Fibroblast of lung (primary cell): ENCODE results near the gene HTRA3. TPM values are rescaled to one million over a fixed set of nuclear protein-coding genes. Genes with fewer than 3 reads are reported as not detected.

Experiments
- DNase-seq, 2 donors: peaks; one replicate each; pipeline versions ENCODE4 v3.0.0 to v3.0.0-alpha.2; 2010; ENCODE audit warnings: low read depth in 2 of 2
- H2AFZ ChIP-seq: 2 replicates; pipeline ENCODE4 v1.5.1; 2012; ENCODE audit warnings: low read length, control low read depth, inconsistent platforms
- H3K27ac ChIP-seq: 2 replicates; pipeline ENCODE4 v1.5.1; 2011; ENCODE audit warnings: low read length, control low read depth; ENCODE audit not compliant: insufficient read depth
- H3K27me3 ChIP-seq: 2 replicates; pipeline ENCODE4 v1.5.1; 2011; ENCODE audit warnings: mild to moderate bottlenecking, low read length; ENCODE audit not compliant: control insufficient read depth, insufficient read depth
- H3K36me3 ChIP-seq: 2 replicates; pipeline ENCODE4 v1.5.1; 2011; ENCODE audit warnings: low read length; ENCODE audit not compliant: control insufficient read depth, insufficient read depth
- H3K4me1 ChIP-seq: 2 replicates; pipeline ENCODE4 v1.5.1; 2011; ENCODE audit warnings: low read length; ENCODE audit not compliant: control insufficient read depth, insufficient read depth; ENCODE audit errors: extremely low read depth
- H3K4me2 ChIP-seq: 2 replicates; pipeline ENCODE4 v1.5.1; 2011; ENCODE audit warnings: low read length, control low read depth; ENCODE audit not compliant: insufficient read depth; ENCODE audit errors: extremely low read depth
- H3K4me3 ChIP-seq, 4 experiments: fragments of 200-600 bp in 1 of 4; sonication (generic) in 1 of 4; replicated peaks in 1 of 4; 2 replicates each; pipeline ENCODE4 v1.5.1; 2011 to 2016; ENCODE audit warnings: low read length in 4 of 4, low read depth in 3 of 4, mild to moderate bottlenecking in 3 of 4, control low read depth in 2 of 4, inconsistent platforms in 1 of 4, mixed read lengths in 1 of 4; ENCODE audit not compliant: insufficient read depth in 1 of 4; ENCODE audit errors: control extremely low read depth in 1 of 4
- H3K79me2 ChIP-seq: 2 replicates; pipeline ENCODE4 v1.5.1; 2012; ENCODE audit warnings: mild to moderate bottlenecking, low read length, inconsistent platforms; ENCODE audit not compliant: control insufficient read depth, insufficient read depth
- H3K9ac ChIP-seq: 2 replicates; pipeline ENCODE4 v1.5.1; 2011; ENCODE audit warnings: mild to moderate bottlenecking, low read length, control low read depth; ENCODE audit not compliant: insufficient read depth
- H3K9me3 ChIP-seq: 2 replicates; pipeline ENCODE4 v1.5.1; 2012; ENCODE audit warnings: low read depth, low read length; ENCODE audit not compliant: control insufficient read depth, insufficient read depth
- H4K20me1 ChIP-seq: 2 replicates; pipeline ENCODE4 v1.5.1; 2011; ENCODE audit warnings: low read length; ENCODE audit not compliant: control insufficient read depth, insufficient read depth; ENCODE audit errors: extremely low read depth
- EZH2 ChIP-seq: IDR thresholded peaks from 2 replicates; pipeline ENCODE4 v1.5.1; 2012; ENCODE audit warnings: low read length, control low read depth, mild to moderate bottlenecking; ENCODE audit errors: missing control alignments
- polyA plus RNA-seq, 2 donors: library from polyadenylated mRNA; depleted of rRNA in 1 of 2; stranded (reverse) in 1 of 2; unstranded in 1 of 2; fragments of >200 nt; gene quantifications; 2 replicates each; pipeline ENCODE4 v1.2.1, GENCODE V29; 2011 to 2012; ENCODE audit warnings: missing spikeins in 1 of 2
- total RNA-seq: library from RNA; depleted of rRNA; stranded (reverse); fragments of >200 nt; gene quantifications from 2 replicates; pipeline ENCODE4 v1.2.1, GENCODE V29; 2014
- TF ChIP-seq, protein P1 (sequence below), 2 donors: IDR thresholded peaks in 1 of 2; conservative IDR thresholded peaks in 1 of 2; 1 replicate in 1 of 2; 2 replicates in 1 of 2; pipeline ENCODE4 v1.5.1; 2011 to 2012; ENCODE audit warnings: low read length in 2 of 2, control low read depth in 1 of 2, inconsistent platforms in 1 of 2, low read depth in 1 of 2, mild to moderate bottlenecking in 1 of 2

Gene HTRA3
- total and polyA plus RNA-seq, 2 donors (not counting 1 experiment from before 2014, with no cell fraction given): 2.8 to 3.5 TPM

DNA sequence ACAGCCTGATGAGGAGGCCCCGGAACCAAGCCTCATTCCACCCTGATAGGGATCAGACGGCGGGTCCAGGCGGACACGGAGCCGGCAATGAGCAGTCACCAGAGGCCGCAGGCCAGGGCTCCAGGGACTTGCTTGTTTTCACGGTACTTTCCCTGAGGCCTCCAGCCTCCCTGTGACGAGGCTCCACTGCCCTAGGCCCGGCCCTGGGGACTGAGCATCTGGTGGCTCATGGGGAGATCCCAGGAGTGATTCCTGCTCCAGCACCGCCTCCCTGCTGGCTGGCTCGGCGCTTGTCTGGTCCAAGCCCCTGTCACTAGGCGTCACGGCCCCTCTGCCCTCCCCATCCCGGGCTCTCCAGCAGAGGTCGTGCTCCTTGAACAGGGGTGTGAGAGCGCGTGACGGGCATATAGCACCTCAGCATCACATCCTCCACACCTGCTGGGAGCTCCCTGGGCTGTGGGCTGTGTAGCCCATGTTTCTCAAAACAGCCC is 14.1 kb downstream of the HTRA3 start:
- no peak overlapping the region for H3K27ac ChIP-seq
- DNase-seq: no peak
- no peaks in the 10 kb centered on the region for H3K27me3 ChIP-seq
- no peaks in the 10 kb centered on the region for H3K9me3 ChIP-seq
- H3K4me2 ChIP-seq: no peak overlapping the region
- no peaks in the 10 kb centered on the region for H4K20me1 ChIP-seq
- H3K36me3 ChIP-seq: no peaks in the 10 kb centered on the region
- no peak overlapping the region for H2AFZ ChIP-seq
- no peak overlapping the region for H3K9ac ChIP-seq
- no peaks in the 10 kb centered on the region for H3K79me2 ChIP-seq
- H3K4me3 ChIP-seq: no peak overlapping the region
- H3K4me1 ChIP-seq: peaks cover 6% of the 10 kb centered on the region
- TF ChIP-seq, protein P1, sequence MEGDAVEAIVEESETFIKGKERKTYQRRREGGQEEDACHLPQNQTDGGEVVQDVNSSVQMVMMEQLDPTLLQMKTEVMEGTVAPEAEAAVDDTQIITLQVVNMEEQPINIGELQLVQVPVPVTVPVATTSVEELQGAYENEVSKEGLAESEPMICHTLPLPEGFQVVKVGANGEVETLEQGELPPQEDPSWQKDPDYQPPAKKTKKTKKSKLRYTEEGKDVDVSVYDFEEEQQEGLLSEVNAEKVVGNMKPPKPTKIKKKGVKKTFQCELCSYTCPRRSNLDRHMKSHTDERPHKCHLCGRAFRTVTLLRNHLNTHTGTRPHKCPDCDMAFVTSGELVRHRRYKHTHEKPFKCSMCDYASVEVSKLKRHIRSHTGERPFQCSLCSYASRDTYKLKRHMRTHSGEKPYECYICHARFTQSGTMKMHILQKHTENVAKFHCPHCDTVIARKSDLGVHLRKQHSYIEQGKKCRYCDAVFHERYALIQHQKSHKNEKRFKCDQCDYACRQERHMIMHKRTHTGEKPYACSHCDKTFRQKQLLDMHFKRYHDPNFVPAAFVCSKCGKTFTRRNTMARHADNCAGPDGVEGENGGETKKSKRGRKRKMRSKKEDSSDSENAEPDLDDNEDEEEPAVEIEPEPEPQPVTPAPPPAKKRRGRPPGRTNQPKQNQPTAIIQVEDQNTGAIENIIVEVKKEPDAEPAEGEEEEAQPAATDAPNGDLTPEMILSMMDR (conservative IDR thresholded peaks at IDR 0.05 in 1 of 2, IDR thresholded peaks at IDR 0.05 in 1 of 2; ENCODE audit: low read depth in 1 of 2, low read length in 2 of 2): no peak
- TF ChIP-seq EZH2: no peak

DNA sequence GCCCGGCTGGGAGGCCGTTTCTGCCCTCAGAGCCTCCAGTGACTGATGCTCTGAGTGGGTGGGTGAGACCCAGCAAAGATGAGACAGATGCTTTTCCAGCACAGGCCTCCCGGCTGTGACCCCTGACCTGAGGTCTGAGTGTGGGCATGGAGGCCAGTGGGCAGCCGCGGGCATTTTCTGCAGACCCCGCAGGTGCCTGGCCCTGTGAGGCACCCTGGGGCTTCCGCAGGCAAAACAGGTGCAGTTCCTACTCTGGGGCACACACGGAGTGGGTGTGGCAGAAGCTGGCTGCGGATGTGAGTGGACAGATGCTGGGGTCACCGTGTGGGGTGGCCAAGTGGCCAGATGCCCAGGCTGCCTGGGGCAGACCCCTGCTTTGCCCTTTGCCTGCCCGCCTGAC is 14.8 kb downstream of the HTRA3 start:
- Histone ChIP-seq H3K9ac (no peak overlapping the region), H3K4me2 (no peak overlapping the region), H3K27ac (no peak overlapping the region), H3K79me2 (no peaks in the 10 kb centered on the region), H3K4me1 (peaks cover under 1% of the 10 kb centered on the region), H2AFZ (no peak overlapping the region), H3K27me3 (no peaks in the 10 kb centered on the region), H4K20me1 (no peaks in the 10 kb centered on the region), H3K4me3 (no peak overlapping the region), H3K36me3 (no peaks in the 10 kb centered on the region), H3K9me3 (no peaks in the 10 kb centered on the region)
- no peak for TF ChIP-seq EZH2
- TF ChIP-seq, protein P1 (conservative IDR thresholded peaks at IDR 0.05 in 1 of 2, IDR thresholded peaks at IDR 0.05 in 1 of 2; ENCODE audit: low read depth in 1 of 2, low read length in 2 of 2): no peak
- DNase-seq: no peak

DNA sequence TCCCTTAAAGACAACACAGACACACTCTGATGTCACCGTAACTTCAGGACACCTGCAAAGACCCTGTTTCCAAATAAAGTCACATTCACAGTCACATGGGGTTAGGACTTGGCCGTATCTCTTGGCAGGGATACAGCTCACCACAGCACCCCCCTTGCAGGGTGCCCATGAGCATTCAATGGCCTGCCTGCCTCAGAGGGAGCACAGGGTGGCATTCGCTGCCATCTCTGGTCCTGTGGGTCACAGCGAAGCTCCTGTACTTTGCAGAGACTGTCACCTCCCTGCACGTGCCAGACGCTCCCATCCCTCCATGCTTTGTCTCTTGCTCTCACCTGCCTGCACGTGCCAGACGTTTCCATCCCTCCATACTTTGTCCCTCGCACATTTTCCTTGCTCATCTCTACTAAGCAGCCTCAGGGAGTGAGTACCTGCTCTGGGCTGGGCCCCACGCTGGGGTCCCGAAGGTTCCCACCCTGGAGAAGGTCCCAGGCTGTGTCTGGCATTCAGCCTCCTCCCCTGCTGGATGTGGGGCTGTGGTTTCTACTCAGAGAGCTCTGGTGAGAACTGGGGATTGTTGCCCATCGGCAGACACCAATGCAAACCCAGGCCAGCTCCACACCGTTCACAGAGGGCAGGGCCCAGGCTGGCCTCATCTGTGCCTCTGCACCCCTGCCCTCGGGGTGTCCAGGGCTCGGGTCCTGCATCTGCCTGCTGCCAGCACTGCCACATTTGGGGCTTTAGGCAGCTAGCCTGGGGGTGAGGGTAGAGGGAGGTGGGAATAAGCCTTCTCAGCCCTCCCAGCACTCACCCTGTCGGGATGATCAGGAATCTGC is 15.8 kb downstream of the HTRA3 start:
- H3K4me1 ChIP-seq: no peaks in the 10 kb centered on the region
- no peak for DNase-seq

More for the DNA sequence above, 15.8 kb downstream of the HTRA3 start:
- Histone ChIP-seq H3K36me3 (no peaks in the 10 kb centered on the region), H3K9me3 (no peaks in the 10 kb centered on the region), H4K20me1 (no peaks in the 10 kb centered on the region), H3K27ac (no peak overlapping the region), H2AFZ (no peak overlapping the region), H3K27me3 (no peaks in the 10 kb centered on the region), H3K9ac (no peak overlapping the region), H3K79me2 (no peaks in the 10 kb centered on the region), H3K4me2 (no peak overlapping the region), H3K4me3 (no peak overlapping the region)
- TF ChIP-seq EZH2: no peak
- TF ChIP-seq, protein P1 (conservative IDR thresholded peaks at IDR 0.05 in 1 of 2, IDR thresholded peaks at IDR 0.05 in 1 of 2; ENCODE audit: low read depth in 1 of 2, low read length in 2 of 2): no peak
